SIG-M5 treated with dmso at 0.1 percent for 504 hours (cell line): ENCODE results near the gene DOHH.

Source experiments
- DNase-seq: peaks from one replicate; lab custom pipeline; 2025; ENCODE audit not compliant: unreplicated experiment; lab: John Stamatoyannopoulos, UW

DOHH gene

GRCh38 chr19:3500429-3501101 lies at the start of gene DOHH:
Gene DOHH (minus strand): TSS chr19:3500674. CDS start chr19:3496814, 3,860 bp downstream.
- peak; percentile 91 for DNase-seq

GRCh38 chr19:3549816-3550215 lies 49.3 kb upstream of the DOHH start:
- DNase-seq: no peak

- DNase-seq: peak; percentile 61
These were observed 48.1 kb upstream of the DOHH start for GRCh38 chr19:3548606-3549005.

- no peak for DNase-seq
These were observed 47.4 kb upstream of the DOHH start for GRCh38 chr19:3547767-3548282.

GRCh38 chr19:3547301-3547731 lies 46.8 kb upstream of the DOHH start:
- no peak for DNase-seq

- DNase-seq: no peak
These were observed 45.6 kb upstream of the DOHH start for GRCh38 chr19:3546119-3546518.

GRCh38 chr19:3545669-3546034 lies 45.2 kb upstream of the DOHH start:
- no peak for DNase-seq

GRCh38 chr19:3544742-3545668 lies 44.5 kb upstream of the DOHH start:
- no peak for DNase-seq

- DNase-seq: no peak
These were observed 43.5 kb upstream of the DOHH start for GRCh38 chr19:3544058-3544376.

- DNase-seq: no peak
These were observed 42.9 kb upstream of the DOHH start for GRCh38 chr19:3543150-3544057.

GRCh38 chr19:3539756-3540118 lies 39.3 kb upstream of the DOHH start:
- DNase-seq: no peak

- DNase-seq: no peak
These were observed 38.7 kb upstream of the DOHH start, which contains the start of gene TEKTIP1 for GRCh38 chr19:3538965-3539755. Gene TEKTIP1 (plus strand): TSS chr19:3539174. CDS start chr19:3539178, 4 bp downstream.

- no peak for DNase-seq
These were observed 37.9 kb upstream of the DOHH start for GRCh38 chr19:3538258-3538929.

- no peak for DNase-seq
These were observed 37.2 kb upstream of the DOHH start for GRCh38 chr19:3537438-3538240.

- no peak for DNase-seq
These were observed 36.6 kb upstream of the DOHH start for GRCh38 chr19:3537101-3537437.

GRCh38 chr19:3536429-3537100 lies 36.1 kb upstream of the DOHH start:
- DNase-seq: no peak

GRCh38 chr19:3535981-3536380 lies 35.5 kb upstream of the DOHH start:
- DNase-seq: no peak

GRCh38 chr19:3535563-3535965 lies 35.1 kb upstream of the DOHH start:
- DNase-seq: no peak

GRCh38 chr19:3535235-3535535 lies 34.7 kb upstream of the DOHH start:
- no peak for DNase-seq
